Stomach smooth muscle (tissue), 2 donors: ENCODE measurements around the gene ZNHIT1.

ENCODE experiments used
- H3K27ac ChIP-seq: one replicate; pipeline ENCODE4 v1.7.0; 2013; ENCODE audit warnings: mild to moderate bottlenecking, low read length, inconsistent platforms
- H3K27me3 ChIP-seq, 2 donors: one replicate each; pipeline ENCODE4 v1.7.0; 2013; ENCODE audit warnings: low read length in 2 of 2; ENCODE audit not compliant: insufficient read depth in 2 of 2, control insufficient read depth in 1 of 2
- H3K36me3 ChIP-seq, 2 donors: one replicate each; pipeline ENCODE4 v1.7.0; 2013; ENCODE audit warnings: low read length in 2 of 2; ENCODE audit not compliant: control insufficient read depth in 2 of 2, insufficient read depth in 2 of 2
- H3K4me1 ChIP-seq: one replicate; pipeline ENCODE4 v1.7.0; 2013; ENCODE audit warnings: low read length; ENCODE audit not compliant: control insufficient read depth, insufficient read depth
- H3K4me3 ChIP-seq, 2 donors: one replicate each; pipeline ENCODE4 v1.7.0; 2013; ENCODE audit warnings: low read length in 2 of 2
- H3K9ac ChIP-seq, 2 donors: one replicate each; pipeline ENCODE4 v1.7.0; 2013; ENCODE audit warnings: low read length in 2 of 2, mild to moderate bottlenecking in 1 of 2
- H3K9me3 ChIP-seq, 2 donors: one replicate each; pipeline ENCODE4 v1.7.0; 2013; ENCODE audit warnings: low read length in 2 of 2; ENCODE audit not compliant: control insufficient read depth in 2 of 2
- donor health status: healthy.
- donor health status: Pancreatic carcinoma.

ZNHIT1 gene

DNA sequence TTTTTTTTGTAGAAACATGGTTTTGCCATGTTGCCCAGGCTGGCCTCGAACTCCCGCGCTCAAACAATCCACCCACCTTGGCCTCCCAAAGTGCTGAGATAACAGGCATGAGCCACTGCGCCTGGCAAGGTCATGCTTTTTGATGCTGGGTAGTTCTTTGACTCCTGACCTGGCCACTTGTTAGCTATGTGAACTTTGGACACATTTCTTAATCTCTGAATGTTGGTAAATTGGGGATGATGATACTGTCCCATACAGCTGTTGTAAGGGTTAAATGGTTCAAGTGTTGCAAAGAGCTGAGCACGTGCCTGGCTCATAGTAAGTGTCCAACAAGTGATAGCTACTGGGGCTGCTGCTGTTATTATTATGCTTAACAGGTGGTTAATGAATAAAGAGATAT, 2.3 kb downstream of the ZNHIT1 start:
- peaks cover 3 to 14% of the 10 kb centered on the region in 2 donors for H3K36me3 ChIP-seq
- no peak overlapping the region for H3K4me3 ChIP-seq
- H3K9me3 ChIP-seq = no peaks in the 10 kb centered on the region
- H3K4me1 ChIP-seq = peaks cover 32% of the 10 kb centered on the region
- no peak overlapping the region for H3K27ac ChIP-seq
- no peaks in the 10 kb centered on the region for H3K27me3 ChIP-seq
- H3K9ac ChIP-seq = no peak overlapping the region

DNA sequence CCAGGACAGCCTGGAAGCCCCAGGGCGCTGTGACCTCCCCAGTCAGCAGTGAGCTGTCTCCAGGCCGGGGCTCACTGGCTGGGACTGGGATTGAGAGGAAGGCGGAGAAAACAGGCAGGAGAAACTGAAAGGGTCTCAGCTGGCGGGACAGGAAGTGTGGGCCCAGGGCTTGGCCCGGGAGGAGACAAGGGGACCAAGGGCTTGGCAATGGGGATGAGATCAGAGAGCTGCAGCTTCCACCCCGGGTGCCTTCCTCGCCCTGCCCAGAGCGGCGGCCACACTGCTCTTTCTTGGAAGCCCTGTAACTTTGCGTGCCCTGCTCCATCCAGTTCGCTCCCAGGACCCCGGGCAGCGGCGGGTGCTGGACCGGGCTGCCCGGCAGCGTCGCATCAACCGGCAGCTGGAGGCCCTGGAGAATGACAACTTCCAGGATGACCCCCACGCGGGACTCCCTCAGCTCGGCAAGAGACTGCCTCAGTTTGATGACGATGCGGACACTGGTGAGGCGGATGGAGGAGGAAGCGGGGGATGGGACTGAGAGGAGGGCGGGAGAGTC, 4.4 kb downstream of the ZNHIT1 start:
- Histone ChIP-seq H3K4me3 (no peak overlapping the region), H3K27me3 (no peaks in the 10 kb centered on the region), H3K9ac (no peak overlapping the region), H3K27ac (no peak overlapping the region), H3K36me3 (peaks cover 6 to 18% of the 10 kb centered on the region in 2 donors), H3K9me3 (no peaks in the 10 kb centered on the region), H3K4me1 (peaks cover 18% of the 10 kb centered on the region)

DNA sequence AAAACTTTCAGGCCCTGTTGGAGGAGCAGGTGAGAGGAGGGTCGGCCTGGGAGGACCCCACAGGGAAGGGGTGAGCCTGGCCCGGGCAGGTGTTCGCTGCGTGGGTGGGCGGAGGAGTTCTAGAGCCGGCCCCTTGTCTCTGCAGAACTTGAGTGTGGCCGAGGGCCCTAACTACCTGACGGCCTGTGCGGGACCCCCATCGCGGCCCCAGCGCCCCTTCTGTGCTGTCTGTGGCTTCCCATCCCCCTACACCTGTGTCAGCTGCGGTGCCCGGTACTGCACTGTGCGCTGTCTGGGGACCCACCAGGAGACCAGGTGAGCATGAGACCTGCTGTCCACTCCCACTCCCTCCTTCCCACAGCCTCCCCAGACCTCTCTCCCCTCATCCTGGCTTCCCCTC, 5.6 kb downstream of the ZNHIT1 start:
- Histone ChIP-seq H3K27ac (no peak overlapping the region), H3K36me3 (peaks cover 6 to 22% of the 10 kb centered on the region in 2 donors), H3K4me1 (peaks cover 13% of the 10 kb centered on the region), H3K9me3 (no peaks in the 10 kb centered on the region), H3K9ac (no peak overlapping the region), H3K27me3 (no peaks in the 10 kb centered on the region), H3K4me3 (no peak overlapping the region)

- Histone ChIP-seq H3K27me3 (no peaks in the 10 kb centered on the region), H3K36me3 (peaks cover 6 to 27% of the 10 kb centered on the region in 2 donors), H3K9ac (no peak overlapping the region), H3K27ac (no peak overlapping the region), H3K4me1 (no peaks in the 10 kb centered on the region), H3K9me3 (no peaks in the 10 kb centered on the region), H3K4me3 (no peak overlapping the region)
Measured at GRCh38 chr7:101225650-101226049, 7.7 kb downstream of the ZNHIT1 start.

DNA sequence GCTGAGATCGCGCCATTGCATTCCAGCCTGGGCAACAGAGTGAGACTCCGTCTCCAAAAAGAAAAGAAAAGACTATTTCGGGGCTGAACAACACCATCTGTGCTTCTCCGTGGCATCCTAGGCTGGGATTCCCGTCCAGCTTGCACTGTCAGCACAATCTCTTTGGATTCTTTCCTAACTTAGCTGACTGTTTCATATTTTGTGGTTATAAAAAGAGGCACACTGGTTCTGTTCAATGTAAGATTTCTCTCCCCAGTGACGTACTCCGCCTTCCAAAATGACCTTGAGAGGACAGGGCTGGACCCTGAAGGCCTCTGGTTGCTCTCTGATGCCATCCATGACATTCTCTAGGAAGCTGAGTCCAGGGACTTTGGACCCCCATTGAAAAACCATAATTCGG, 8.8 kb downstream of the ZNHIT1 start:
- Histone ChIP-seq H3K9ac (no peak overlapping the region), H3K36me3 (peaks cover 6 to 25% of the 10 kb centered on the region in 2 donors), H3K4me1 (no peaks in the 10 kb centered on the region), H3K27ac (no peak overlapping the region), H3K27me3 (no peaks in the 10 kb centered on the region), H3K9me3 (no peaks in the 10 kb centered on the region), H3K4me3 (no peak overlapping the region)

DNA sequence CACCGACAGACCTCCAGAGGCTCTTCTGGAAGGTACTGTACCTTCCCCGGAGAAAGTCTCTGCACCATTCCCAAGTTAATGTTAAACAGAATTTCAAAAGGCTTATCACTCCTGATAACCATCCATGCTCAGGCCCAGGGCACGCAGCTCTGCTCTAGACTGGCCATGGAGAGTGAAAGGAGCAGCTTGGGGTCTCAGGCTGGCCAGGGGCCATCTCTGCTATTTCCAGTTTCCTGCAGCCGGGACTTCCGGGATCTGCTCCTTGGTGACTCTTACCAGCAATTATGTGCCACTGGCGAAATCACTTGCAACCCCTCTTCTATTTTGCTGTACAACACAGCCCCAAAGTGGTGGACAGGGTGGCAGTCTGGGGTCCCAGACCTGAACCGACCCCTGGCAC, 13.7 kb downstream of the ZNHIT1 start:
- Histone ChIP-seq H3K4me3 (no peak overlapping the region), H3K4me1 (peaks cover 7% of the 10 kb centered on the region), H3K9me3 (no peaks in the 10 kb centered on the region), H3K27me3 (peaks cover 0 to 2% of the 10 kb centered on the region in 2 donors), H3K27ac (no peak overlapping the region), H3K36me3 (peaks cover 3 to 10% of the 10 kb centered on the region in 2 donors), H3K9ac (no peak overlapping the region)

- H3K27me3 ChIP-seq = peaks cover 0 to 2% of the 10 kb centered on the region in 2 donors
- peaks cover 0 to 10% of the 10 kb centered on the region in 2 donors for H3K36me3 ChIP-seq
- H3K9me3 ChIP-seq = no peaks in the 10 kb centered on the region
- no peak overlapping the region for H3K9ac ChIP-seq
- peaks cover 12% of the 10 kb centered on the region for H3K4me1 ChIP-seq
- no peak overlapping the region for H3K4me3 ChIP-seq
- H3K27ac ChIP-seq = no peak overlapping the region
Measured at GRCh38 chr7:101232141-101232850, 14.3 kb downstream of the ZNHIT1 start.

- Histone ChIP-seq H3K27ac (no peak overlapping the region), H3K4me3 (no peak overlapping the region), H3K9me3 (no peaks in the 10 kb centered on the region), H3K27me3 (peaks cover 0 to 2% of the 10 kb centered on the region in 2 donors), H3K4me1 (peaks cover 22% of the 10 kb centered on the region), H3K9ac (no peak overlapping the region), H3K36me3 (peaks cover 4 to 5% of the 10 kb centered on the region in 2 donors)
Measured at GRCh38 chr7:101233907-101234547, 16.1 kb downstream of the ZNHIT1 start.

GRCh38 chr7:101234636-101235035, 16.7 kb downstream of the ZNHIT1 start:
- H3K4me1 ChIP-seq = peaks cover 22% of the 10 kb centered on the region
- no peaks in the 10 kb centered on the region for H3K9me3 ChIP-seq
- H3K27me3 ChIP-seq = peaks cover 0 to 2% of the 10 kb centered on the region in 2 donors
- no peak overlapping the region for H3K4me3 ChIP-seq
- peaks cover 4 to 7% of the 10 kb centered on the region in 2 donors for H3K36me3 ChIP-seq
- H3K27ac ChIP-seq = no peak overlapping the region
- H3K9ac ChIP-seq = no peak overlapping the region

DNA sequence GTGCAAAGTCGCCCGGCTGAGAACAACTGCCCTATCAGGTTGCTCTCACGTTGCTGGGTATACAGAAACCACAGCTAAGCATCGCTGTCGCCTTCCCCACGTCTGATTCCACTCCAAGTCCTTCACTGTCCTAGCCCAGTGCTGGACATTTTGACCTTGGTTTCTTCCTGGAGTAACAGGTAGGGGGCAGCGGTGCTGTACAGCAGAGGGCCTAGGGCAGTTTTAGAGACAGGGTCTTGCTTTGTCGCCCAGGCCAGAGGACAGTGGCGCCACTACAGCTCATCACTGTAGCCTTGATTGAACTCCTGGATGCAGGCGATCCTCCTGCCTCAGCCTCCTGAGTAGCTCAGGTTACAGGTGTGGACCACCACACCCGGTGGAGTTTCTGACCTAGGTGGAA, 17.1 kb downstream of the ZNHIT1 start:
- H3K4me1 ChIP-seq = peaks cover 22% of the 10 kb centered on the region
- H3K9ac ChIP-seq = no peak overlapping the region
- H3K36me3 ChIP-seq = peaks cover 6 to 10% of the 10 kb centered on the region in 2 donors
- H3K9me3 ChIP-seq = no peaks in the 10 kb centered on the region
- H3K4me3 ChIP-seq = no peak overlapping the region
- peaks cover 0 to 2% of the 10 kb centered on the region in 2 donors for H3K27me3 ChIP-seq
- H3K27ac ChIP-seq = no peak overlapping the region

DNA sequence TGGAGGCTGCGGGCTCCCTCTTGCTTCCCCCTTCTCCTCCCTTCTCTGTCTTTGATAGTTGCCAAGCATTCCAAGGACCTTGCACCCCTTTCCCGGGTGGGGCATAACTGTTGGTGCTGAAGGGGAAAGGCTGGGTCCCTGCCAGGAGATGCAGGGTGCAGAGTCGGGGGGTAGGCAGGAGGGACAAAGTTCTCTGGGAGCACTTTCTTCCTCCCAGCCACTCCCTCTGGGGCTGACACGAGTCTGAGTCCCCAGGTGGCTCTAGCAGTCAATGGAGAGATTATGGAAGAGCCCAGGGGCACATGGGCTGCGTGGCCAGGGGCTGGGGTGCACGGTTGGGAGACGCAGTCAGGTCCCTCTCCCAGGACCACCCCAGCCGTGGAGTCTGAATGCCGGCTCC, 17.6 kb downstream of the ZNHIT1 start:
- H3K27ac ChIP-seq = no peak overlapping the region
- H3K4me3 ChIP-seq = no peak overlapping the region
- H3K9me3 ChIP-seq = no peaks in the 10 kb centered on the region
- H3K36me3 ChIP-seq = peaks cover 10 to 12% of the 10 kb centered on the region in 2 donors
- H3K4me1 ChIP-seq = peaks cover 22% of the 10 kb centered on the region
- no peak overlapping the region for H3K9ac ChIP-seq
- peaks cover 0 to 2% of the 10 kb centered on the region in 2 donors for H3K27me3 ChIP-seq
